GM12872 (cell line): Measurements from ENCODE around the gene KDM4E.

Experiments used
- CTCF ChIP-seq: IDR thresholded peaks from 3 replicates; pipeline ENCODE4 v1.5.1; 2011; ENCODE audit warnings: low read depth, mild to moderate bottlenecking, low read length, moderate library complexity; ENCODE audit not compliant: insufficient read depth

Gene KDM4E

GRCh38 chr11:95067841-95068219 is 42.8 kb downstream of the KDM4E start:
- TF ChIP-seq CTCF, result no peak

GRCh38 chr11:95068549-95068948 is 43.5 kb downstream of the KDM4E start:
- TF ChIP-seq CTCF, result no peak

DNA sequence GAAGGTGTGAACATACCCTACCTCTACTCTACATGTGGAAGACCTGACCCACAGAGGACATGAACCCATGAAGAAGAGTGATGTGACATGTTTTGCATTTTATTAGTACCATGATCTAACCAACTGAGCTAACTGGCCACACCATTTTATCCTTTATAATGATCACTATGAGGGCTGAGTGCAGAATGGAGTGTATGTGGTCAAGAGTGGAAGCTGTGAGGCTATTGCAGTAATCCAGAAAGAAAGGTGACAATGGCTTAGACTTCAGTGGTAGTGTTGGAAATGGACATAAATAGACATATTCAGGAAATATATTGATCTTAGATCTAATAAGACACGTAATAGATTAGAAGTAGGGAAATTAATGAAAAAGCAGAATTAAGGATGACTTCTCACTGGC is 45.4 kb downstream of the KDM4E start:
- TF ChIP-seq CTCF, result no peak

DNA sequence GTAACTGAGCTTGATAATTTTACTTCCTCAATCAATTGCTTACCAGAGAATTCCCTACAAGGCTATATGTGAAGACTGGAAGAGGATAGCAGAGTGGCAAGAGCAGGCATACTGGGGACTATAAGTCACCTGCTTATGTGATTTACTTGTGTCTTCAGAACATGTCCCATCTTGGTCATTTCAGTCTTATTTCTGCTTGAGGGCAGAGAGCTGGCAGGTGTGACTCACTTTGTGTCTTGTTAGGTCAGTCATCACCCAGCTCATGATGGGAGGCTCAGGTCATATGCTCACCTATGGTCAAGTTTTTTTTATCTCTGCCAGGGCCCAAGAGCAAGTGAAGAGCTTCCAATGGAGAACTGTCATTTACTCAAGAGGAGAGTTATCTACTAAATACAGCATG is 47.9 kb downstream of the KDM4E start:
- TF ChIP-seq CTCF, result no peak

DNA sequence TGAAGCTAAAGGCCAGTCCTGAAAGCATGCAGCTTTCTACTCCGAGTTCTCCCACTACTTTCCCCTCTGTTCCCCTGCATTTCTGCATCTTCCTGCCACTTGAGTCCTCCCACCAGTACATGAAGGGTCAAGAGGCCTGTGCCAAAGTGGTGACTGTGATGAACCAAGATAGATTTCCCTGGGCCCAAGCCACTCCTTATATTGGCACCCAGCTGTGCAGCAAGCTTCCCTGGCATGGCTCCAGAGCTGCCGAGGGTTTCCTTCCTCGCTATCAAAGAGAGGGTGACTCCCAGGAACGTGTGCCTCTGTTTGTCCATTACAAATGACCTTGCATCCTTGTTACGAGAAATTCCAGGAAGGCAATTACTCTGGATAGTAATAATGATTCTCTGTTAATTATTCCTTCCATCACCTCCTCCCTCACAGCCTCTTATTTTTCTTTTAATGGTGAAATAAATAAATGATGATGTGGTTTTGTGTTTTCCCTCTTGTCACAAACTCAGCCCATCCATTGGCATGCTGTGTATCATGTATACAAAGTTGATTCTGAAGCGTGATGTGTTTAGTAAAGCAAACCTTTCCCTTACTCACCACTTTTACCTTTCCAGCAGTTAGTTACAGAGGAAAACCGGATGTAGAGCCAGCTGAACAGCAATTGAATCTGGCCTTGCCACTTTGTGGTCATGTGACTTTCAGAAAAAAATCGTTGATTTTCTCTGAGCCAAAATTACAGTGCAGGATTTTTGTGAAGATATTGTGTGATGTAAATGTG is 49.9 kb downstream of the KDM4E start:
- no peak for TF ChIP-seq CTCF

- TF ChIP-seq CTCF, result no peak
Measured at GRCh38 chr11:95076416-95076815, 51.4 kb downstream of the KDM4E start.

GRCh38 chr11:95076981-95077380 is 51.9 kb downstream of the KDM4E start:
- TF ChIP-seq CTCF, result no peak
